ENCODE measurements around the gene WASHC1. TPM values are rescaled to one million over a fixed set of nuclear protein-coding genes. Genes with fewer than 3 reads are reported as not detected.
"Not testable (repeated sequence)": the region's sequence is repeated elsewhere in the genome, so short reads cannot be mapped to it uniquely, and the experiment has no call there.

The WASHC1 gene, protein sequence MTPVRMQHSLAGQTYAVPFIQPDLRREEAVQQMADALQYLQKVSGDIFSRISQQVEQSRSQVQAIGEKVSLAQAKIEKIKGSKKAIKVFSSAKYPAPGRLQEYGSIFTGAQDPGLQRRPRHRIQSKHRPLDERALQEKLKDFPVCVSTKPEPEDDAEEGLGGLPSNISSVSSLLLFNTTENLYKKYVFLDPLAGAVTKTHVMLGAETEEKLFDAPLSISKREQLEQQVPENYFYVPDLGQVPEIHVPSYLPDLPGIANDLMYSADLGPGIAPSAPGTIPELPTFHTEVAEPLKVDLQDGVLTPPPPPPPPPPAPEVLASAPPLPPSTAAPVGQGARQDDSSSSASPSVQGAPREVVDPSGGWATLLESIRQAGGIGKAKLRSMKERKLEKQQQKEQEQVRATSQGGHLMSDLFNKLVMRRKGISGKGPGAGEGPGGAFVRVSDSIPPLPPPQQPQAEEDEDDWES
- total RNA-seq (1 to 10 TPM; 1.7 to 4.6 TPM), polyA plus RNA-seq (1 to 10 TPM; 3.1 to 3.8 TPM)

DNA sequence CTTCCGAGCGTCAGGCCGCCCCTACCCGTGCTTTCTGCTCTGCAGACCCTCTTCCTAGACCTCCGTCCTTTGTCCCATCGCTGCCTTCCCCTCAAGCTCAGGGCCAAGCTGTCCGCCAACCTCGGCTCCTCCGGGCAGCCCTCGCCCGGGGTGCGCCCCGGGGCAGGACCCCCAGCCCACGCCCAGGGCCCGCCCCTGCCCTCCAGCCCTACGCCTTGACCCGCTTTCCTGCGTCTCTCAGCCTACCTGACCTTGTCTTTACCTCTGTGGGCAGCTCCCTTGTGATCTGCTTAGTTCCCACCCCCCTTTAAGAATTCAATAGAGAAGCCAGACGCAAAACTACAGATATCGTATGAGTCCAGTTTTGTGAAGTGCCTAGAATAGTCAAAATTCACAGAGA, at the start of gene WASHC1:
Gene WASHC1, minus strand, starts transcription at position 101 of the 400 bp plus-strand sequence. CDS start 4,457 bp downstream, outside the sequence.
- 0% methylated on average over 2 of the region's 20 CpGs for whole genome bisulfite sequencing
- not testable (repeated sequence) for H3K27me3 ChIP-seq (ENCODE audit: control insufficient read depth in 4 of 4, insufficient read depth in 4 of 4, low read length in 3 of 4); H3K27ac ChIP-seq (ENCODE audit: low read depth in 1 of 2, low read length in 2 of 2); DNase-seq (ENCODE audit: low spot score); H3K9ac ChIP-seq (ENCODE audit: low read depth in 1 of 2, low read length in 2 of 2); H3K9me3 ChIP-seq (ENCODE audit: control insufficient read depth in 4 of 4, low read length in 3 of 4); H3K4me1 ChIP-seq (ENCODE audit: control insufficient read depth in 4 of 4, insufficient read depth in 4 of 4, low read length in 3 of 4); H3K36me3 ChIP-seq (ENCODE audit: control insufficient read depth in 4 of 4, insufficient read depth in 3 of 4, low read depth in 1 of 4, low read length in 3 of 4)
- peak within 1 kb of the TSS in 2 of 3 donors; percentile 38 to 47 for H3K4me3 ChIP-seq (ENCODE audit: low read depth in 1 of 3, low read length in 3 of 3)

DNA sequence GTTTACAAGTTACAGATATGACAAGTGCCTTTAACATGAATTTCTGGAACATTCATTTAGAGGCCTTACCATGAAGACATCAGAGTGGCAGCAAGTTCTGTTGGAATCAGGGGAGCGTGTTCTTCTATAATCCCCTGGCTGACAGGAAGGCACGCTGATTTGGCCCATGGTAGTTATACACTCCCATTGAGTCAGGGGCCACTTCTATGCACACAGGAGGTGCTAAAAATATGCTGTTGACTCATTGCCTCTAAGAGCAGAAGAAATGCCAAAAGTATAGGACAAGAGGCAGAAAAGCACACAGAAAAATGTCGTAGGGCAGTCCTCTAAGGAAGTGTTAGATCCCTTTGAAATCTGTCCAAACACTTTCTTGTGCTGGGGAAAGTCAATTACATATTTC, 49.1 kb upstream of the WASHC1 start:
- not testable (repeated sequence) for H3K27me3 ChIP-seq (ENCODE audit: control insufficient read depth in 4 of 4, insufficient read depth in 4 of 4, low read length in 3 of 4); H3K9ac ChIP-seq (ENCODE audit: low read depth in 1 of 2, low read length in 2 of 2); H3K27ac ChIP-seq (ENCODE audit: low read depth in 1 of 2, low read length in 2 of 2); H3K9me3 ChIP-seq (ENCODE audit: control insufficient read depth in 4 of 4, low read length in 3 of 4); H3K4me3 ChIP-seq (ENCODE audit: low read depth in 1 of 3, low read length in 3 of 3); H3K4me1 ChIP-seq (ENCODE audit: control insufficient read depth in 4 of 4, insufficient read depth in 4 of 4, low read length in 3 of 4); H3K36me3 ChIP-seq (ENCODE audit: control insufficient read depth in 4 of 4, insufficient read depth in 3 of 4, low read depth in 1 of 4, low read length in 3 of 4); DNase-seq (ENCODE audit: low spot score)
- 82% methylated on average over 3 of the region's 3 CpGs for WGBS

DNA sequence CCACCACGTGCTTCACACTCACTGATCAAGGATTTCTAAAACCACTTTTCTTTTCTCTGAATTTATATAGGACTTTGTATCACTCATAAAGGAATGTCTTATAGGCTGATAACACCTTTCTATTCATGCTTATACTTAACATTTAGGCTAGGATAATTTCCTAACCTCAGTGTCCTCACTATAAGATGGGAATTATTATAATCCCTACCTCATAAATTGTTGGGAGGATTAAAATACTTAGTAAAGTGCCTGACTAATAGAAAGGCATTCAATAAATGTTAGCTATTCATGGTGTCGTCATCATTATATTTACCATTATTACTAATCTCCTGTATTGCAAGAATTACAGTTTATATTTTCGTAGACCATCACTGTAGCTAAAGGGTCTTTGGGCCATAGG, 47.1 kb upstream of the WASHC1 start:
- WGBS, result 78% methylated on average over 3 of the region's 3 CpGs
- H3K27me3 ChIP-seq (ENCODE audit: control insufficient read depth in 4 of 4, insufficient read depth in 4 of 4, low read length in 3 of 4); DNase-seq (ENCODE audit: low spot score); H3K9me3 ChIP-seq (ENCODE audit: control insufficient read depth in 4 of 4, low read length in 3 of 4); H3K9ac ChIP-seq (ENCODE audit: low read depth in 1 of 2, low read length in 2 of 2); H3K4me1 ChIP-seq (ENCODE audit: control insufficient read depth in 4 of 4, insufficient read depth in 4 of 4, low read length in 3 of 4); H3K27ac ChIP-seq (ENCODE audit: low read depth in 1 of 2, low read length in 2 of 2); H3K36me3 ChIP-seq (ENCODE audit: control insufficient read depth in 4 of 4, insufficient read depth in 3 of 4, low read depth in 1 of 4, low read length in 3 of 4); H3K4me3 ChIP-seq (ENCODE audit: low read depth in 1 of 3, low read length in 3 of 3): not testable (repeated sequence)

DNA sequence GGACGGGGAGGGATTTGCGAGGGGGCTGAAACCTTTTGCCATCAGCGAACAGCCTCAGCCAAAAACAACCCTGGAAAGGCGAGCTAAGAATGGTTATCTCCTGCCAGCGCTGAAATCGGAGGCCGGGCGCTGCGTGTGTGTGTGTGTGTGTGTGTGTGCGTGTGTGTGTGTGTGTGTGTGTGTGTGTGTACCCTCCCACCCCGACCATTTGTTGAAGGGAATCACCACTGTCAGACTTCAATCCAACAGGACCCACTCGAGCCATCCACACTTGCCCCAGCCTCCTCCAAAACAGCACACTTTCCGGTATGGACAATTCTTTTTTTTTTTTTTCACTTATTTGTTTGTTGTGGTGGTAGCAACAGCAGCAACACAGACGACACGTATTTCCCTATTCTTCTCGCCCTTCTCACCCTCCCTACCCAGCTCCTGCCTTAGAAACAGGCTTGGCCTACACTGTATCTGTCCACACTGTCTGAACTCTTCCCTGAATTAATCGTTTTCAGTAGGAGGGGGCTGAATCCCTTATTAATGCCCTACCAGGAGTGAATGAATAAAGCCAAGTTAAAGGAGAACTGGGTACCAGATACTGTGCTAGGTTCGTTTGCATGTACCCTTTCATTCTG, 44.8 kb upstream of the WASHC1 start:
- DNase-seq (ENCODE audit: low spot score); H3K27me3 ChIP-seq (ENCODE audit: control insufficient read depth in 4 of 4, insufficient read depth in 4 of 4, low read length in 3 of 4); H3K9ac ChIP-seq (ENCODE audit: low read depth in 1 of 2, low read length in 2 of 2); H3K4me1 ChIP-seq (ENCODE audit: control insufficient read depth in 4 of 4, insufficient read depth in 4 of 4, low read length in 3 of 4); H3K9me3 ChIP-seq (ENCODE audit: control insufficient read depth in 4 of 4, low read length in 3 of 4); H3K27ac ChIP-seq (ENCODE audit: low read depth in 1 of 2, low read length in 2 of 2); H3K36me3 ChIP-seq (ENCODE audit: control insufficient read depth in 4 of 4, insufficient read depth in 3 of 4, low read depth in 1 of 4, low read length in 3 of 4): not testable (repeated sequence)
- peak overlapping the region in 1 of 3 donors; percentile 43 for H3K4me3 ChIP-seq (ENCODE audit: low read depth in 1 of 3, low read length in 3 of 3)
- WGBS, result 18% methylated on average over 18 of the region's 18 CpGs

DNA sequence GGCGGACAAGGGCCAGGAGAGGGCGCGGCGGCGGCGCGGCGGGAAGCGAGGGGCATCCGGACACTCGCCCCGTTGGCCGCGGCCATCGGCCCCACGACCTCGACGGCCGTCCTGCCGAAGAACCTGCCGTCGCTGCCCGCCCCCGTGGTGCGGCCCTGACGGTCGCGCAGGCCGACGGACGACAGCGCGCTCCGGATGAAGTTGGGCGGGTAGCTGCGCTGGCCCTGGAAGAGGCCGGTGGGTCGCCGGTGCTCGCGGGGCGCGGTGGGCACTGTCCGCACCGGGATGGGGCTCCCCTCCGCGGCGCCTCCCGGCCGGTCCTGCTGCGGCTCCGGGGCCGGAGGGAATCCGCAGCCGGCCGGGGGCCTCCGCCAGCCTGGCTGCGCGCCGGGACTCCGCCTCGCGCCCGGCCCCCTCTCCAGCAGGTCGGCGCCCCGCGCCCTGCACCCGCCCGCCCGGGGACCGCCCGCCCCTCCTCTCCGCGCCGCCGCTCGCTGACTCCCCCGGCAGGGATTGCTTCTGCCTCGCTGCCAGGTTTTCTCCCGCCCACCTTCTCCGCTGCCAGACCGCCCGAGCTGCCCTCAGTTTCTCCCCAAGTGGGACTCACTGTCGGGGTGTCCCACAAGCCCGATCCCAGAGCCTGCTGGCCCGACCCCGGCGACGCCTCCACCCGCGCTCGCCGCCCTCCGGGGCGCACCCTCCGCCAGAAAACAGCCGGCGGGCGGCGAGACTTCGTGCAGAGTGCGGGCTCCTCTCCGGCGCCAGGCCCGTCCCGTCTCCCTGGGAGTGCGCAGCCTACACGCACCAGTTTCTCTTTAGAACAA, 44.0 kb upstream of the WASHC1 start:
- WGBS, result 2% methylated on average over 109 of the region's 109 CpGs
- H3K4me3 ChIP-seq (ENCODE audit: low read depth in 1 of 3, low read length in 3 of 3), result peak overlapping the region in 1 of 3 donors; percentile 43

DNA sequence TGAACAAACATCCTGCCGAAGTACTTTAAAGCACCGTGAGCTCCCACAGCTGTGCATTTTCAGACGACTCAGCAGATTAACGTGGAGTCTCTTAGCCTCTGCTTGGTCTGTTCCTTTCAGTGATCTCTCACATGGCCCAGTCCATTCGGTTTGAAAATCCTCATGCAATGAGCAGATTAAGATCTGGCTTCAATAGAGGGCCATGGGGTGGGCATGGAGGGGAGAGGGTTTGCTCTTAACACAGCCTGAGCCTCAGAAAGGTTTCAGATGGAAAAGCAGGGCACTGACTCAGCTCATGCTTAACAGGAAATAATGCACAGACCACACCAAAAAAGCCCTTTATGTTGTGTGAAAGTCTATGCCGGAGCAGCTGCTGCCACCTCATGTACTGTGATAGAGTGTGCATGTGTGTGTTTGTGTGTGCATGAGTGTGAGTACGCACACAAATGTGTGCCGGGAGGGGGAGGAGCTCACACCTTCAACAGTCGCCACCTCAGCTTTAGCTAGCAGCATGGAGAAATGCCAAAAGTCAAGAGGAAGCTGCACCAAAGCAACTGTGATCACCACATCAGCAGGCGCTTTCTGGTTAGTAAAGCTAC, 33.9 kb upstream of the WASHC1 start:
- WGBS, result 22% methylated on average over 10 of the region's 10 CpGs

More for the DNA sequence above, 44.0 kb upstream of the WASHC1 start:
- not testable (repeated sequence) for H3K27ac ChIP-seq (ENCODE audit: low read depth in 1 of 2, low read length in 2 of 2); H3K4me1 ChIP-seq (ENCODE audit: control insufficient read depth in 4 of 4, insufficient read depth in 4 of 4, low read length in 3 of 4); H3K36me3 ChIP-seq (ENCODE audit: control insufficient read depth in 4 of 4, insufficient read depth in 3 of 4, low read depth in 1 of 4, low read length in 3 of 4); H3K27me3 ChIP-seq (ENCODE audit: control insufficient read depth in 4 of 4, insufficient read depth in 4 of 4, low read length in 3 of 4); H3K9me3 ChIP-seq (ENCODE audit: control insufficient read depth in 4 of 4, low read length in 3 of 4); H3K9ac ChIP-seq (ENCODE audit: low read depth in 1 of 2, low read length in 2 of 2)
- DNase-seq (ENCODE audit: low spot score), result peak; percentile 33

DNA sequence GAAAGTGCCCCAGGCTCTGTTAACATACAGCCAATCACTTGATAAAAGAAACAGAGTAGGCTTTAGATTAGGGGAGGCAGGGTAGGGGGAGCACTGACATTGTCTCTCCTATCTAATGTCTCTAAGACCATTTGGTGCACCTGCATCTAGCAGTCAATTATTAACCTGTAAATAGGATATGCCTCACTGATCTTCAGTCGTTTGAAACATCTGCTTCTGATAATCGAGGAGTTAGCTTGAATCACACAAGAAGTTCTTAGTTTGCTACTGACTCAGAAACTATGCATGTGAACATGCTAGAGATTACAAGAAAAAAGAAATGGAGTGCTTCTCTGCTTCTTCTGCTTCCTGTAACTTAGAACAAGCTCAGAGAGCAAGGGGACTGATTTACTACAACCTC, 23.4 kb upstream of the WASHC1 start:
- not testable (repeated sequence) for H3K9ac ChIP-seq (ENCODE audit: low read depth in 1 of 2, low read length in 2 of 2); H3K9me3 ChIP-seq (ENCODE audit: control insufficient read depth in 4 of 4, low read length in 3 of 4); DNase-seq (ENCODE audit: low spot score); H3K36me3 ChIP-seq (ENCODE audit: control insufficient read depth in 4 of 4, insufficient read depth in 3 of 4, low read depth in 1 of 4, low read length in 3 of 4); H3K27ac ChIP-seq (ENCODE audit: low read depth in 1 of 2, low read length in 2 of 2); H3K4me3 ChIP-seq (ENCODE audit: low read depth in 1 of 3, low read length in 3 of 3); H3K27me3 ChIP-seq (ENCODE audit: control insufficient read depth in 4 of 4, insufficient read depth in 4 of 4, low read length in 3 of 4); H3K4me1 ChIP-seq (ENCODE audit: control insufficient read depth in 4 of 4, insufficient read depth in 4 of 4, low read length in 3 of 4)
- WGBS, result 18% methylated on average over 2 of the region's 2 CpGs

More for the DNA sequence above, 33.9 kb upstream of the WASHC1 start:
- H3K4me1 ChIP-seq (ENCODE audit: control insufficient read depth in 4 of 4, insufficient read depth in 4 of 4, low read length in 3 of 4); H3K4me3 ChIP-seq (ENCODE audit: low read depth in 1 of 3, low read length in 3 of 3); H3K27me3 ChIP-seq (ENCODE audit: control insufficient read depth in 4 of 4, insufficient read depth in 4 of 4, low read length in 3 of 4); DNase-seq (ENCODE audit: low spot score); H3K9ac ChIP-seq (ENCODE audit: low read depth in 1 of 2, low read length in 2 of 2); H3K9me3 ChIP-seq (ENCODE audit: control insufficient read depth in 4 of 4, low read length in 3 of 4); H3K27ac ChIP-seq (ENCODE audit: low read depth in 1 of 2, low read length in 2 of 2); H3K36me3 ChIP-seq (ENCODE audit: control insufficient read depth in 4 of 4, insufficient read depth in 3 of 4, low read depth in 1 of 4, low read length in 3 of 4): not testable (repeated sequence)
